AG04450 (cell line): ENCODE measurements around the gene CHFR. TPM values are rescaled to one million over a fixed set of nuclear protein-coding genes. Genes with fewer than 3 reads are reported as not detected.
"Not testable (repeated sequence)": the region's sequence is repeated elsewhere in the genome, so short reads cannot be mapped to it uniquely, and the experiment has no call there.

ENCODE experiments used
- CTCF ChIA-PET: fragments of 300-600, 350-600 bp; formaldehyde crosslinking; extraction: SDS; loops from one replicate; lab custom pipeline; 2022; ENCODE audit warnings: antibody characterized with exemption, inconsistent platforms; lab: Charles Lee
- POLR2A ChIA-PET: fragments of 350-600 bp; formaldehyde crosslinking; extraction: SDS; loops from one replicate; lab custom pipeline; 2021; ENCODE audit warnings: antibody characterized with exemption, inconsistent platforms; lab: Yijun Ruan, JAX
- DNase-seq: peaks from one replicate; pipeline ENCODE4 v3.0.0-alpha.2; 2011; ENCODE audit warnings: low read depth, low spot score
- H3K27ac ChIP-seq: one replicate; pipeline ENCODE4 v1.5.1; 2012; ENCODE audit warnings: low read depth, low read length, control low read depth
- H3K27me3 ChIP-seq: one replicate; pipeline ENCODE4 v1.6.0; 2012; ENCODE audit warnings: low read length; ENCODE audit not compliant: control insufficient read depth, insufficient read depth
- H3K4me3 ChIP-seq: 2 replicates; pipeline ENCODE4 v1.5.1; 2011; ENCODE audit warnings: mild to moderate bottlenecking, low read depth, low read length, control low read depth
- H3K9me3 ChIP-seq: 2 replicates; pipeline ENCODE4 v1.5.1; 2012; ENCODE audit warnings: low read length; ENCODE audit not compliant: control insufficient read depth, insufficient read depth
- polyA plus RNA-seq: library from polyadenylated mRNA; depleted of rRNA; stranded (reverse); fragments of >200 nt; gene quantifications from 2 replicates; pipeline ENCODE4 v1.2.3, GENCODE V29; 2011
- TF ChIP-seq, protein P1 (sequence below): IDR thresholded peaks from 2 replicates; pipeline ENCODE4 v1.5.1; 2011; ENCODE audit warnings: low read depth, low read length, control low read depth, inconsistent platforms

Gene CHFR
- polyA plus RNA-seq, 1 experiment = 28.4 TPM

DNA sequence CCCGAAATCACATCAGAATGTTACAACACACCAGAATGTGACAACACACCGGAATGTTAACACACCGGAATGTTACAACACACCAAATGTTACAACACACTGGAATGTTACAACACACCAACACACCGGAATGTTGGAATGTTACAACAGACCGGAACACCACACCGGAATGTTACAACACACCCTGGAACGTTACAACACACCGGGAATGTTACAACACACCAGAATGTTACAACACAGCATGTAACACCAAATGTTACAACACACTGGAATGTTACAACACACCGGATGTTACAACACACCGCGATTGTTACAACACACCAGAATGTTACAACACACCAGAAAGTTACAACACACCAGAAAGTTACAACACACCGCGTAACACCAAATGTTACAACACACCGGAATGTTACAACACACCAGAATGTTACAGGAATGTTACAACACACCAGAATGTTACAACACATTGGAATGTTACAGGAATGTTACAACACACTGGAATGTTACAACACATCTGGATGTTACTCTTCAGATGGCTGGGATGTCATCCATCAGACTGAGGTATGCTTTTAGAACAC, 21.1 kb downstream of the CHFR start:
- peaks cover 12% of the 10 kb centered on the region for H3K9me3 ChIP-seq
- peak; percentile 15 for DNase-seq
- H3K27ac ChIP-seq = no peak overlapping the region
- POLR2A ChIA-PET = no interaction called here
- H3K4me3 ChIP-seq = no peak overlapping the region
- TF ChIP-seq, protein P1, sequence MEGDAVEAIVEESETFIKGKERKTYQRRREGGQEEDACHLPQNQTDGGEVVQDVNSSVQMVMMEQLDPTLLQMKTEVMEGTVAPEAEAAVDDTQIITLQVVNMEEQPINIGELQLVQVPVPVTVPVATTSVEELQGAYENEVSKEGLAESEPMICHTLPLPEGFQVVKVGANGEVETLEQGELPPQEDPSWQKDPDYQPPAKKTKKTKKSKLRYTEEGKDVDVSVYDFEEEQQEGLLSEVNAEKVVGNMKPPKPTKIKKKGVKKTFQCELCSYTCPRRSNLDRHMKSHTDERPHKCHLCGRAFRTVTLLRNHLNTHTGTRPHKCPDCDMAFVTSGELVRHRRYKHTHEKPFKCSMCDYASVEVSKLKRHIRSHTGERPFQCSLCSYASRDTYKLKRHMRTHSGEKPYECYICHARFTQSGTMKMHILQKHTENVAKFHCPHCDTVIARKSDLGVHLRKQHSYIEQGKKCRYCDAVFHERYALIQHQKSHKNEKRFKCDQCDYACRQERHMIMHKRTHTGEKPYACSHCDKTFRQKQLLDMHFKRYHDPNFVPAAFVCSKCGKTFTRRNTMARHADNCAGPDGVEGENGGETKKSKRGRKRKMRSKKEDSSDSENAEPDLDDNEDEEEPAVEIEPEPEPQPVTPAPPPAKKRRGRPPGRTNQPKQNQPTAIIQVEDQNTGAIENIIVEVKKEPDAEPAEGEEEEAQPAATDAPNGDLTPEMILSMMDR = no peak
- CTCF ChIA-PET = no interaction called here
- no peaks in the 10 kb centered on the region for H3K27me3 ChIP-seq

DNA sequence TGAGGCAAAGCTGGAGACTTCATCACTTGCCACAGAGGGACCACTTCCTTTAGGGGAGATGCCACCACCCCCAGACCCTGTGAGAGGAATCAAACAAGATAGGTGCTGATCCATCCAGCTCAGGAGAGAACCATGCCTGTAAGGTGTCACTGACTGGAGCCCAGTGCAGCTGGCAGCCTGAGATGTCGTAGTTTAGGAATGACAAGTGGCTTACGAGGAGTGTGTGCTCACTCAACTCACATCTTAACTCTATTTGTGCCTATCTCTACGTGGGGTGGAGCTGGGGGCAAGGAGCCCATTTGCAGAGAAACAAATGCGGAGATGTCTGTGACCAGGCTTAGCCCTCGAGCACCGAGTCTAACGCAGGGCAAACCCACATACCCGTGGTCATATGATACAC, 25.8 kb downstream of the CHFR start:
- Histone ChIP-seq H3K27ac (no peak overlapping the region), H3K9me3 (no peaks in the 10 kb centered on the region; the same call in 1 of the 2 replicates), H3K27me3 (no peaks in the 10 kb centered on the region), H3K4me3 (no peak overlapping the region)
- ChIA-PET CTCF (no interaction called here), POLR2A (no interaction called here)
- DNase-seq = no peak
- TF ChIP-seq, protein P1 = no peak

DNA sequence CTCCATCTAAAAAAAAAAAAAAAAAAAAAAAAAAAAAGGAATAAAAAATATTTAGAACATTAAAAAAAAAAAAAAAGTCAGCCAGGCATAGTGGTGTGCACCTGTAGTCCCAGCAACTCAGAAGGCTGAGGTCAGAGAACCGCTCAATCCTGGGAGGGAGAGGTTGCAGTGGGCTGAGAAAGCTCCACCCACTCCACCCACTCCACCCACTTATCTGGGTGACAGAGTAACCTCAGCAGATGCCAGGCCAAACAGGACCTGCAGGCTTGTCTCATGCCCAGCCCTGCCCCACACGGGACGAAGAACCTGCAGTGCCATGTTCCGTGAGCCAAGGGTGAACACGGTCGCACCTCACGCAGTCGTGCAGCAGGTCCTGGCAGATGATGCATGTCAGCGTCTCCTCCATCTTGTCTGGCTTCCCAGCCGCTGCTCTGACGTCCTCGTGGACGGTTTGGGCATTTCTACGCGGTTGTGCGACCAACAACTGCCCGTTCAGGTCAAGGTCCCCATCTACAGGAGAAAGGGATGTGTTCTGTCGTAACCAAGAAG, 28.6 kb downstream of the CHFR start:
- Histone ChIP-seq H3K27me3 (no peaks in the 10 kb centered on the region), H3K4me3 (no peak overlapping the region), H3K9me3 (no peaks in the 10 kb centered on the region), H3K27ac (no peak overlapping the region)
- ChIA-PET CTCF (no interaction called here), POLR2A (no interaction called here)
- no peak for DNase-seq
- TF ChIP-seq, protein P1 = no peak

DNA sequence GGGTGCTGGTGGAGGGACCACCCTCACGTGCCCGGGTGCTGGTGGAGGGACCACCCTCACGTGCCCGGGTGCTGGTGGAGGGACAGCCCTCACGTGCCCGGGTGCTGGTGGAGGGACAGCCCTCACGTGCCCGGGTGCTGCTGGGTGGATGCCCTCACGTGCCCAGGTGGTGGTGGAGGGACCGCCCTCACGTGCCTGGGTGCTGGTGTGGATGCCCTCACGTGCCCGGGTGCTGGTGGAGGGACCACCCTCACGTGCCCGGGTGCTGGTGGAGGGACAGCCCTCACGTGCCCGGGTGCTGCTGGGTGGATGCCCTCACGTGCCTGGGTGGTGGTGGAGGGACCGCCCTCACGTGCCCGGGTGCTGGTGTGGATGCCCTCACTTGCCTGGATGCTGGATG, 30.4 kb downstream of the CHFR start:
- DNase-seq, POLR2A ChIA-PET, CTCF ChIA-PET, H3K4me3 ChIP-seq, H3K27me3 ChIP-seq, H3K27ac ChIP-seq, H3K9me3 ChIP-seq: not testable (repeated sequence)

DNA sequence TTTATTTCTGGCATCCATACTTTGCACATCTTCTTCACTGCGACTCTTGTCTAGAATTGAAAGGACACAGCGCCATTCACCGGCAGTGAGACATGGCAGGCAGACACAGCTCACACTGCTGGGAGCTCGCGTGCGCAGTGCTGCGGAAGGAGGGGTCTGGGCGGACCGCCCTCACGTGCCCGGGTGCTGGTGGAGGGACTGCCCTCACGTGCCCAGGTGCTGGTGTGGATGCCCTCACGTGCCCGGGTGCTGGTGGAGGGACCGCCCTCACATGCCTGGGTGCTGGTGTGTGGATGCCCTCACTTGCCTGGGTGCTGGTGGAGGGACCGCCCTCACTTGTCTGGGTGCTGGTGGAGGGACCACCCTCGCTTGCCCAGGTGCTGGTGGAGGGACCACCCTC, 30.8 kb downstream of the CHFR start:
- no peak overlapping the region for H3K27ac ChIP-seq
- no peak for DNase-seq
- CTCF ChIA-PET = no interaction called here

DNA sequence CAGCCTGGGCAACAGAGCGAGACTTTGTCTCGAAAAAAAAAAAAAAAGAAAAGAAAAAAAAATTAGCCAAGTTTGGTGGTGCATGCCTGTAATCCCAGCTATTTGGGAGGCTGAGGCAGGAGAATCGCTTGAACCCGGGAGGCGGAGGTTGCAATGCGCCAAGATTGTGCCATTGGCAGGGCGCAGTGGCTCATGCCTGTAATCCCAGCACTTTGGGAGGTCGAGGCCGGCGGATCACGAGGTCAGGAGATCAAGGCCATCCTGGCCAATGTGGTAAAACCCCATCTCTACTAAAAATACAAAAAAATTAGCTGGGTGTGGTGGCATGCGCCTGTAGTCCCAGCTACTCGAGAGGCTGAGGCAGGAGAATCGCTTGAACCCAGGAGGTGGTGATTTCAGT, 32.2 kb downstream of the CHFR start:
- CTCF ChIA-PET, H3K27ac ChIP-seq, DNase-seq, POLR2A ChIA-PET, H3K9me3 ChIP-seq, H3K4me3 ChIP-seq, H3K27me3 ChIP-seq: not testable (repeated sequence)

More for the DNA sequence above, 30.8 kb downstream of the CHFR start:
- no peak overlapping the region for H3K4me3 ChIP-seq
- POLR2A ChIA-PET = no interaction called here
- H3K27me3 ChIP-seq = no peaks in the 10 kb centered on the region
- TF ChIP-seq, protein P1 = no peak
- no peaks in the 10 kb centered on the region for H3K9me3 ChIP-seq
